GM19239 (cell line): ENCODE results near the gene PHLDB2.

Experiments
- DNase-seq: peaks from one replicate; pipeline ENCODE4 v3.0.0; 2011; ENCODE audit warnings: low spot score; ENCODE audit not compliant: insufficient read length
- FAIRE-seq: peaks from 2 replicates; lab custom pipeline; 2011; peaks lifted over from hg19 to GRCh38; lab: Jason Lieb, UNC

PHLDB2 gene

DNA sequence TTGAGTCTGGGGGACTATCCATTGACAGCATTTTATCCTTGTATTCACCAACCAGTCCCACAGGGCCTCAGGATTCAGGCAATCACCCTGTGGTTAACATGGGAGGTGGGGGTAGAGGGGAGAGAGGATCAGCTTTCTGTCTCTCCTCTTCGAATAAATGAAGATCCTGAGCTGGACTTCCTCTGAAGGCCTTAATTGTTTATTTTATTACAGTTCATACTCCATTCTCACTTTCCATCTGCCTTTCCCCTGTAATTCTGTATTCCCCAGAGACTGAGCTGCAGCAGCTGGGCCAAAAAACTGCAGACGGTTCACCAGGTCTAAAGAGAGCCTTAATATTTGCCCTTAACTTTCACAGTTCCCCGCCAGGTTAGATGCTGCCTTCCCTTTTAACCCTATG, 151.6 kb downstream of the PHLDB2 start:
- DNase-seq, result no peak
- FAIRE-seq, result no peak

DNA sequence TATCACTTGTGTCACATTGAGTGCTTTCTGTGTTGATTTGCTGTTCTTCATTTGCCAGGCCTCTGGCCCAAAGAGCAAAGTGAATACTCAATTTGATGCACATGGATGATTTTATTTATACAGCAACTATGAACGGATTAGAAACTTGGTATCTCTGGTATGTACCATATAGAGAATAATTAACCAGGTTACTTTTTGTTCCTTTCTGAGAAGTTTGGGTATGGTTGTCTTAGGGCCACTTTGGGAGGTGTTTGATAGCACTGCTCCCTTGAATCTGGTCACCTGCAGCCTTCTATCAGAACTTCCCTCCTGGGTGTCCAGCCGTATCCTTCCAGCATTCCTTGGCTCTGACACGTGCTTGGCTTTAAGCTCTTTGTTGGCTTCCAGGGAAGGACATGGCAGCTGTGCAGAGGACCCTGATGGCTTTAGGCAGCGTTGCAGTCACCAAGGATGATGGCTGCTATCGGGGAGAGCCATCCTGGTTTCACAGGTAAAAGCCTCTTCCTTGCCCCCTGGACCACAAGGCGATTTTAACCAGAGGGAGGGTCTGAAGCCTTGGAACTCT, 152.4 kb downstream of the PHLDB2 start:
- no peak for FAIRE-seq
- DNase-seq, result no peak

DNA sequence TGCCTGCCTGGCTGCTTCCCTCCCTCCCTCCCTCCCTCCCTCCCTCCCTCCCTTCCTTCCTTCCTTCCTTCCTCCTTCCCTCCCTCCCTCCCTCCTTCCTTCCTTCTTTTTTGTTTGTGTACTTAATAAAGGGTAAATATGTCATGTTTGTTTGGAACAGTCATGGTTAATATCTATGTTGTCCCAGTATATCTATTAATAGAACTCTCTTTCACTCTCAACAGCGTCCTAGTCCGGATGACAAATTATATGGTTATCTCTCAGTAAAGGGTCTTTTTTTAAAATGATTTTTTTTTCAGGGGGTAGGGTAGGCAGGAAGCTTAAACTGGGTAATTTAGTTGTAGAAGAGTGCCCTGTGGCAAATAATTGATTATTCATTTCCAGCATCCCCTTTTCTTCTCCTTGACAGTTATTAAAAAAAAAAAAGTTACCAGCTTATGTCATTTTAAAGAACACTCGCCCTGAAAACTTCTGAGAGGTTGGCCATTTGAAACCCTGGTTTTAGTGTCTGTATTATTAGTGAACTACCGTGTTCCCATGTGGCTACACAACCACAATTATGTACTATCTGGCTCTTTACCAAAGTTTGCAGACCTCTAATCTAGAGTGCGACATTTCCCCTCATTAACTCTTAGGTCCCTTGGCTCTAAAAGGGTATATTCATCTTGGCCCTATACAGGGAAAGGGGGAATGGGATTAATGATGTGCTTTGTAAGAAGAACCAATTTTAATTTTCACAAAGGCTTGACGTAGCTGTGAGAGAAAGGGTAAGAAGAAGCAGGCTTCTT, 153.3 kb downstream of the PHLDB2 start:
- DNase-seq (no peak), FAIRE-seq (no peak)

DNA sequence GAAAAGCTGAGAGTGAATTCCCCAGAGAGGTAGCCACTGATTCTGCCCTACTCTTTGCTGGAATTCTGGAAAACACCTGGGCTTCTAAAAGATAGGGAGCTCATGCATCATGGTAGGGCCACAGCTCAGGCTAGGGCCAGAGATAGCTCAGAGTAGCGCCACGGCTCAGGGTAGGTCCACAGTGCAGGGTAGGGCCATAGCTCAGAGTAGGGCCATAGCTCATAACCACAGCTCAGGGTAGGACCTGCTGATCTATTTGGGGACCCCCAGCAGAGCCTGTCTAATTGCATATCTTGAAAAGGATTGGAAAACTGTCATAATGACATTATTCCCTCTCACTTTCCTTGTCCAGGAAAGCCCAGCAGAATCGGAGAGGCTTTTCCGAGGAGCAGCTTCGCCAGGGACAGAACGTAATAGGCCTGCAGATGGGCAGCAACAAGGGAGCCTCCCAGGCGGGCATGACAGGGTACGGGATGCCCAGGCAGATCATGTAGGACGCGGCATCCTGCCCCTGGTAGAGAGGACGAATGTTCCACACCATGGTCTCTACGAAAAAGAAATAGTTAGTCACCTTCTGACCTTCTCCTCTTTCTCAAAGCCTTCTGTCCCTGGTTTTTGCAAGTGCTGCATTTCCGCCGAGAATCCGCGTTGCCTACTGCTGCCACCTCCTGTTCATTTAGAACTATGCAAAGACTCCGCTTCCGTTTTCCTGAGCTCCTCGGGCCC, 154.2 kb downstream of the PHLDB2 start:
- peak; percentile 40 for DNase-seq
- peak; percentile 80 for FAIRE-seq

DNA sequence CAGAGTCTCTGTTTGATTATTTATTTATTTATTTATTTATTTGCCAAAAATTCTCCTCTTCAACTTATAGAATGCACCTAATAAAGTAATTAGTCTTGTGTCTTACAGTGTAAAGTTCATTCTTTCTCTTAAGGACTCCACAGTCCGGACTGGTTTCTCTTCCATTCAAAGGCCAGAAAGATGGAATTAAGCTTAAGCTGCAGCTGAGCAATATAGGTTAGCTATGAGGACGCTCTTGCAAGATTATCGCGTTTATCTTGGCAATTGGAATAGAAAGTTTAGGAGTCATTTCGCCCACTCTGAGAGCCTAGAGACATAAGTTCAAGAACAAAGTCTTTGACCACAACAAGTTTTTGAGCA, 154.7 kb downstream of the PHLDB2 start:
- DNase-seq (no peak), FAIRE-seq (no peak)

DNA sequence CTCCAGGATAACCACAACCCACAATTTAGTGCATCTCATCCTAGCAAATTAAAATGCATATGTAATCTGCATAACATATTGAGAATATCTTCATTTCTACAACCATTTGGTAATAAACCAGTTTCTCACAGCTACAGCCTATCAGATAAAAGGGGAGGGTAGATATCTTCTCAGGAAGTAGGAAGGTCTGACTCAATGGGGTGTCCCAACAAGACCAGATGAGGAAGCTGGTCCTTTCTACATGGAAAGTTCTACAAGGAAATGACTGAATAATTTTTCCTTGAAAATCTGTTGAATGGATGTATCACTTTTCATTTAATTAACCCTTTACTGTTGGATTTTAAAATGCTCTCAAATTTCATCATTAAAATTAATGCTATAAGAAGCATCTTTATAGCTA, 158.0 kb downstream of the PHLDB2 start:
- no peak for DNase-seq
- FAIRE-seq, result no peak

DNA sequence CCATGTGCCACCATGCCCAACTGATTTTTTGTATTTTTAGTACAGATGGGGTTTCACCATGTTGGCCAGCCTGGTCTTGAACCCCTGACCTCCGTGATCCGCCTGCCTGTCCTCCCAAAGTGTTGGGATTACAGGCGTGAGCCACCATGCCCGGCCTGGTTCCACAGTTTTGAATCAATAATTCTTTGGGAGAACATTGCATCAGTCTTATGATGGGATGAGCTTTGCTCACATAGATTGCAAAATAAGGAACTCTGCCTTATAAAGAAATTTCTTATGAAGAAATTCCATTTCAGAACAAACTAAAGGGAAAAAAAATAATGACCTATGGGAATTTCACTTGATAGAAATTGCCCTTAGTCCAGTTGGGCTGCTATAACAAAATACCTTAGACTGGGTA, 159.6 kb downstream of the PHLDB2 start:
- FAIRE-seq (no peak), DNase-seq (no peak)

DNA sequence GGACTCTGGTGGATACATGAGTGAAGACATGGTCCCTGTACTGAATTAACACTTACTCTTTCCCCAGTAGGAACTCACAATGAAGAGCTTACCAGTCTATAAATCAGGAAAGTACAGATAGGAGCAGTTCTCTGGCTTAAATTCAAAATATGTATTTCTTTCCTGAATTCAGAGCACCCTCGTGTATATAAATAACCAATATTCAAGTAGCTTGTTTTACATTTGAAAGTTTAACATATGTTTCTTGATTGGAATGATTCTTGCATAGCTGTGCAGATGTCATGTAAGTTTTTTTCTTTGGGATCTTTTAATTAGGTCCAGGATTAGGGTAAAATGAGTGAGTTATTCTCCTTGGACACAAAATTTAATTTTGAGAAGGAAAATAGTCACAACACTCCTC, 160.7 kb downstream of the PHLDB2 start:
- DNase-seq (no peak), FAIRE-seq (no peak)

DNA sequence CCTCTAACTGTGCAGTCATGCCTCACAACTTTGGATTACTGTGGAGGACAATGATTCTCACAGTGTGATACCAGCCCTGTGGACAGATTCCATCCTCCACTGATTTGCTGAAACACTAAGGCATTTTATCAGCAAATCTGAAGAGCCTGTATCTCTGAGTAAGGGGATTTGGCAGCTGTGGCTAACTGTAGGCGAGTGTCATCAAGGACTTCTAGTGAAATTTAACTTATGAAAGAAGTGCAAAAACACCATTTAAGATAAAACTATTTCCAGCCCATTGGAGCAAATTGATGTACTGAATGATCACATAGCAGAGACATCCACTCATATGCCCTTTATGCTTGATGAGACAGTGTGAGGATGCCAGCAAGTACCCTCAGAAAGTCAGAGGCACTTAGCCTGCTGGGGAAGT, 161.6 kb downstream of the PHLDB2 start:
- no peak for DNase-seq
- FAIRE-seq, result no peak
